ENCODE measurements around the gene NOA1. TPM values are rescaled to one million over a fixed set of nuclear protein-coding genes. Genes with fewer than 3 reads are reported as not detected.
A peak's percentile ranks its signal among the peaks of the same experiment; 100 is the strongest.

The NOA1 gene
- total and polyA plus RNA-seq, 8 donors = 11.3 to 23.7 (median 23.2) TPM

GRCh38 chr4:56976283-56976836, 1.0 kb downstream of the NOA1 start:
- no peaks in the 10 kb centered on the region for H3K27me3 ChIP-seq
- peaks cover 0 to 36% of the 10 kb centered on the region in 2 donors for H3K36me3 ChIP-seq
- DNase-seq = peak in 3 of 4 donors; percentile 3 to 38 (median 13)
- intact Hi-C loops (cut with DNase I) = no loop called here
- H3K4me1 ChIP-seq = peaks cover 26 to 46% of the 10 kb centered on the region in 2 donors
- ATAC-seq = peak; percentile 2
- H3K4me3 ChIP-seq = peak overlapping the region; percentile 62 to 95
- peak overlapping the region in 1 of 2 donors; percentile 94 for H3K27ac ChIP-seq
- H3K9me3 ChIP-seq = peaks cover 0 to 11% of the 10 kb centered on the region in 2 donors
- no peak for TF ChIP-seq CTCF (IDR thresholded peaks at IDR 0.05)

- Histone ChIP-seq H3K27me3 (no peaks in the 10 kb centered on the region), H3K9me3 (peaks cover 0 to 11% of the 10 kb centered on the region in 2 donors), H3K4me1 (peaks cover 12 to 26% of the 10 kb centered on the region in 2 donors), H3K27ac (no peak overlapping the region), H3K36me3 (peaks cover 0 to 66% of the 10 kb centered on the region in 2 donors), H3K4me3 (no peak overlapping the region)
- intact Hi-C loops (cut with DNase I) = no loop called here
- ATAC-seq (no peak), DNase-seq (no peak)
- TF ChIP-seq CTCF (IDR thresholded peaks at IDR 0.05) = no peak
Measured at GRCh38 chr4:56973336-56973735, 4.1 kb downstream of the NOA1 start.

- peaks cover 12 to 26% of the 10 kb centered on the region in 2 donors for H3K4me1 ChIP-seq
- DNase-seq (no peak), ATAC-seq (no peak)
- intact Hi-C loops (cut with DNase I) = no loop called here
- no peaks in the 10 kb centered on the region for H3K27me3 ChIP-seq
- H3K27ac ChIP-seq = no peak overlapping the region
- TF ChIP-seq CTCF (IDR thresholded peaks at IDR 0.05) = no peak
- peaks cover 0 to 71% of the 10 kb centered on the region in 2 donors for H3K36me3 ChIP-seq
- H3K4me3 ChIP-seq = no peak overlapping the region
- peaks cover 0 to 11% of the 10 kb centered on the region in 2 donors for H3K9me3 ChIP-seq
Measured at GRCh38 chr4:56972809-56973208, 4.6 kb downstream of the NOA1 start.

GRCh38 chr4:56972389-56972788, 5.0 kb downstream of the NOA1 start:
- Histone ChIP-seq H3K4me3 (no peak overlapping the region), H3K36me3 (peaks cover 0 to 76% of the 10 kb centered on the region in 2 donors), H3K27ac (no peak overlapping the region), H3K4me1 (peaks cover 12 to 26% of the 10 kb centered on the region in 2 donors), H3K9me3 (peaks cover 0 to 11% of the 10 kb centered on the region in 2 donors), H3K27me3 (no peaks in the 10 kb centered on the region)
- DNase-seq (no peak), ATAC-seq (no peak)
- intact Hi-C loops (cut with DNase I) = no loop called here
- no peak for TF ChIP-seq CTCF (IDR thresholded peaks at IDR 0.05)

- intact Hi-C loops (cut with DNase I) = no loop called here
- Histone ChIP-seq H3K4me1 (peaks cover 12 to 26% of the 10 kb centered on the region in 2 donors), H3K4me3 (no peak overlapping the region), H3K9me3 (peaks cover 0 to 11% of the 10 kb centered on the region in 2 donors), H3K27me3 (no peaks in the 10 kb centered on the region), H3K27ac (no peak overlapping the region), H3K36me3 (peaks cover 0 to 86% of the 10 kb centered on the region in 2 donors)
- TF ChIP-seq CTCF (IDR thresholded peaks at IDR 0.05) = no peak
- DNase-seq = no peak
- no peak for ATAC-seq
Measured at GRCh38 chr4:56971383-56971782, 6.0 kb downstream of the NOA1 start.

Measured in left lung (tissue), 10 donors.